ENCODE data around the gene FARS2. TPM values are rescaled to one million over a fixed set of nuclear protein-coding genes. Genes with fewer than 3 reads are reported as not detected.

The FARS2 gene
- total RNA-seq, 1 donor from 2014 or later = 8.2 TPM

GRCh38 chr6:5290097-5290496, 28.8 kb downstream of the FARS2 start:
- TF ChIP-seq CTCF (IDR thresholded peaks at IDR 0.05; ENCODE audit: insufficient read depth, low read length, poor library complexity, severe bottlenecking) = no peak
- Histone ChIP-seq H3K27me3 (ENCODE audit: control insufficient read depth, insufficient read depth, low read length) (no peaks in the 10 kb centered on the region), H3K36me3 (ENCODE audit: control insufficient read depth, insufficient read depth, low read length) (no peaks in the 10 kb centered on the region)

GRCh38 chr6:5290500-5290899, 29.2 kb downstream of the FARS2 start:
- Histone ChIP-seq H3K4me3 (ENCODE audit: low read depth, low read length) (no peak overlapping the region), H3K36me3 (ENCODE audit: control insufficient read depth, insufficient read depth, low read length) (no peaks in the 10 kb centered on the region), H3K27me3 (ENCODE audit: control insufficient read depth, insufficient read depth, low read length) (no peaks in the 10 kb centered on the region)
- DNase-seq (ENCODE audit: low read depth) = no peak
- TF ChIP-seq CTCF (IDR thresholded peaks at IDR 0.05; ENCODE audit: insufficient read depth, low read length, poor library complexity, severe bottlenecking) = no peak

More at GRCh38 chr6:5290097-5290496, 28.8 kb downstream of the FARS2 start:
- no peak overlapping the region for H3K4me3 ChIP-seq (ENCODE audit: low read depth, low read length)
- no peak for DNase-seq (ENCODE audit: low read depth)

GRCh38 chr6:5292154-5292553, 30.8 kb downstream of the FARS2 start:
- TF ChIP-seq CTCF (IDR thresholded peaks at IDR 0.05; ENCODE audit: insufficient read depth, low read length, poor library complexity, severe bottlenecking) = no peak
- no peak for DNase-seq (ENCODE audit: low read depth)
- Histone ChIP-seq H3K4me3 (ENCODE audit: low read depth, low read length) (no peak overlapping the region), H3K27me3 (ENCODE audit: control insufficient read depth, insufficient read depth, low read length) (no peaks in the 10 kb centered on the region), H3K36me3 (ENCODE audit: control insufficient read depth, insufficient read depth, low read length) (no peaks in the 10 kb centered on the region)

- Histone ChIP-seq H3K4me3 (ENCODE audit: low read depth, low read length) (no peak overlapping the region), H3K27me3 (ENCODE audit: control insufficient read depth, insufficient read depth, low read length) (no peaks in the 10 kb centered on the region), H3K36me3 (ENCODE audit: control insufficient read depth, insufficient read depth, low read length) (no peaks in the 10 kb centered on the region)
- no peak for DNase-seq (ENCODE audit: low read depth)
- no peak for TF ChIP-seq CTCF (IDR thresholded peaks at IDR 0.05; ENCODE audit: insufficient read depth, low read length, poor library complexity, severe bottlenecking)
Measured at GRCh38 chr6:5293692-5294091, 32.4 kb downstream of the FARS2 start.

GRCh38 chr6:5294392-5295211, 33.3 kb downstream of the FARS2 start:
- no peaks in the 10 kb centered on the region for H3K27me3 ChIP-seq (ENCODE audit: control insufficient read depth, insufficient read depth, low read length)
- DNase-seq (ENCODE audit: low read depth) = no peak
- no peak overlapping the region for H3K4me3 ChIP-seq (ENCODE audit: low read depth, low read length)
- TF ChIP-seq CTCF (IDR thresholded peaks at IDR 0.05; ENCODE audit: insufficient read depth, low read length, poor library complexity, severe bottlenecking) = no peak
- H3K36me3 ChIP-seq (ENCODE audit: control insufficient read depth, insufficient read depth, low read length) = no peaks in the 10 kb centered on the region

GRCh38 chr6:5295623-5296022, 34.3 kb downstream of the FARS2 start:
- no peak for TF ChIP-seq CTCF (IDR thresholded peaks at IDR 0.05; ENCODE audit: insufficient read depth, low read length, poor library complexity, severe bottlenecking)
- Histone ChIP-seq H3K4me3 (ENCODE audit: low read depth, low read length) (no peak overlapping the region), H3K36me3 (ENCODE audit: control insufficient read depth, insufficient read depth, low read length) (no peaks in the 10 kb centered on the region), H3K27me3 (ENCODE audit: control insufficient read depth, insufficient read depth, low read length) (no peaks in the 10 kb centered on the region)
- DNase-seq (ENCODE audit: low read depth) = no peak

Measured in kidney epithelial cell (primary cell).